GM12878 (cell line): ENCODE measurements around the gene CSMD2. TPM values are rescaled to one million over a fixed set of nuclear protein-coding genes. Genes with fewer than 3 reads are reported as not detected.

ENCODE experiments used
- ATAC-seq: fragments of 200-7000 bp; cut with Tn5 transposase; 3 replicates; pipeline ENCODE4 v1.9.1; 2020; ENCODE audit warnings: mild to moderate bottlenecking, moderate library complexity
- BruUV-seq: library from RNA; stranded (reverse); fragments of 400-500 nt; replicated peaks from 2 replicates; lab custom pipeline; 2021; lab: Mats Ljungman, UMichigan
- CTCF ChIA-PET: fragments of 300-600 bp; sonication (Branson Sonifier 250); formaldehyde crosslinking; extraction: SDS; loops from one replicate; lab custom pipeline; 2021; ENCODE audit warnings: inconsistent platforms; lab: Yijun Ruan, JAX
- POLR2A ChIA-PET: fragments of 350-600 bp; formaldehyde crosslinking; extraction: SDS; loops from one replicate; lab custom pipeline; 2021; ENCODE audit warnings: inconsistent platforms; lab: Charles Lee
- RAD21 ChIA-PET: fragments of 300-600 bp; sonication (Branson Sonifier 250); formaldehyde crosslinking; loops from one replicate; lab custom pipeline; 2023; ENCODE audit warnings: antibody characterized with exemption; ENCODE audit not compliant: unreplicated experiment; lab: Charles Lee
- SMC1A ChIA-PET: fragments of 300-600 bp; sonication (Branson Sonifier 250); formaldehyde crosslinking; loops from one replicate; lab custom pipeline; 2023; ENCODE audit not compliant: unreplicated experiment, uncharacterized antibody; lab: Charles Lee
- DNase-seq: peaks from one replicate; pipeline ENCODE4 v3.0.0-alpha.2; 2011; ENCODE audit warnings: low read depth, low spot score
- FAIRE-seq: peaks from 3 replicates; lab custom pipeline; 2011; peaks lifted over from hg19 to GRCh38; lab: Jason Lieb, UNC
- H2AFZ ChIP-seq: 2 replicates; pipeline ENCODE4 v1.6.0; 2011; ENCODE audit warnings: low read depth, low read length, control low read depth; ENCODE audit not compliant: control insufficient read depth
- H3K27ac ChIP-seq: 2 replicates; pipeline ENCODE4 v1.5.1; 2011; ENCODE audit warnings: control low read depth; ENCODE audit not compliant: control insufficient read depth, insufficient read depth
- H3K27me3 ChIP-seq, 2 experiments: replicated peaks in 1 of 2; 2 replicates each; pipeline versions ENCODE4 v1.6.0 to v1.6.1; 2011; ENCODE audit warnings: low read length in 1 of 2; ENCODE audit not compliant: control insufficient read depth in 2 of 2, insufficient read depth in 2 of 2
- H3K36me3 ChIP-seq, 2 experiments: 2 replicates each; pipeline ENCODE4 v1.5.1; 2011; ENCODE audit warnings: low read length in 1 of 2; ENCODE audit not compliant: control insufficient read depth in 2 of 2, insufficient read depth in 2 of 2
- H3K4me1 ChIP-seq: 2 replicates; pipeline ENCODE4 v1.6.1; 2011; ENCODE audit warnings: mild to moderate bottlenecking, low read length, moderate library complexity, mixed read lengths; ENCODE audit not compliant: control insufficient read depth, insufficient read depth
- H3K4me2 ChIP-seq: 2 replicates; pipeline ENCODE4 v1.6.0; 2011; ENCODE audit warnings: control low read depth; ENCODE audit not compliant: control insufficient read depth, insufficient read depth
- H3K4me3 ChIP-seq: fragments of 200-600 bp; sonication (generic); 2 replicates; pipeline ENCODE4 v1.5.1; 2016
- H3K79me2 ChIP-seq: 2 replicates; pipeline ENCODE4 v1.6.0; 2011; ENCODE audit warnings: low read length; ENCODE audit not compliant: control insufficient read depth, insufficient read depth
- H3K9ac ChIP-seq: 2 replicates; pipeline ENCODE4 v1.8.0; 2011; ENCODE audit warnings: low read length, control low read depth, mixed read lengths; ENCODE audit not compliant: control insufficient read depth, insufficient read depth
- H3K9me3 ChIP-seq: replicated peaks from 3 replicates; pipeline ENCODE4 v1.5.1; 2011; ENCODE audit warnings: mild to moderate bottlenecking, low read length; ENCODE audit not compliant: control insufficient read depth, insufficient read depth
- H4K20me1 ChIP-seq: 2 replicates; pipeline ENCODE4 v1.6.0; 2011; ENCODE audit not compliant: control insufficient read depth, insufficient read depth
- BCLAF1 ChIP-seq: fragments of 450-650 bp; IDR thresholded peaks from 2 replicates; pipeline ENCODE4 v1.6.1; 2017; ENCODE audit warnings: antibody characterized with exemption, mild to moderate bottlenecking, moderate library complexity
- CEBPZ ChIP-seq: fragments of 150-350 bp; IDR thresholded peaks from 2 replicates; pipeline ENCODE4 v1.6.1; 2016; ENCODE audit warnings: low read depth, low read length
- EGR1 ChIP-seq, 2 experiments: IDR thresholded peaks; 1 replicate in 1 of 2; 2 replicates in 1 of 2; pipeline ENCODE4 v1.6.1; 2011 to 2012; ENCODE audit warnings: low read depth in 2 of 2, low read length in 2 of 2, borderline replicate concordance in 1 of 2, mild to moderate bottlenecking in 1 of 2, moderate library complexity in 1 of 2
- MTA2 ChIP-seq: fragments of 450-650 bp; IDR thresholded peaks from 2 replicates; pipeline ENCODE4 v1.6.1; 2016; ENCODE audit warnings: low read depth, mild to moderate bottlenecking, moderate library complexity
- MYC ChIP-seq: IDR thresholded peaks from 2 replicates; pipeline ENCODE4 v1.6.1; 2011; ENCODE audit warnings: mild to moderate bottlenecking, low read length, moderate library complexity, inconsistent platforms; ENCODE audit not compliant: insufficient read depth, insufficient replicate concordance, insufficient read length, severe bottlenecking
- NBN ChIP-seq: fragments of 450-650 bp; IDR thresholded peaks from 2 replicates; pipeline ENCODE4 v1.6.1; 2016
- NR2C2 ChIP-seq: IDR thresholded peaks from 2 replicates; pipeline ENCODE4 v1.6.1; 2011; ENCODE audit warnings: borderline replicate concordance, low read depth; ENCODE audit not compliant: control insufficient read depth, insufficient read length
- NRF1 ChIP-seq: conservative IDR thresholded peaks from 2 replicates; pipeline ENCODE4 v1.6.1; 2011; ENCODE audit warnings: mild to moderate bottlenecking, low read depth, low read length, improper control_type of control experiment
- RBBP5 ChIP-seq: fragments of 200-600 bp; sonication (generic); conservative IDR thresholded peaks from 2 replicates; pipeline ENCODE4 v1.6.1; 2016
- SMC3 ChIP-seq: IDR thresholded peaks from 2 replicates; pipeline ENCODE4 v1.6.1; 2011; ENCODE audit warnings: low read length, improper control_type of control experiment, borderline replicate concordance
- SP1 ChIP-seq: IDR thresholded peaks from one replicate; pipeline ENCODE4 v1.6.1; 2011; ENCODE audit warnings: low read depth, low read length
- SREBF2 ChIP-seq: IDR thresholded peaks from 2 replicates; pipeline ENCODE4 v1.6.1; 2012; ENCODE audit warnings: mild to moderate bottlenecking, low read length
- SRF ChIP-seq, 2 experiments: IDR thresholded peaks; 2 replicates each; pipeline ENCODE4 v1.6.1; 2011; ENCODE audit warnings: low read depth in 2 of 2, low read length in 2 of 2, mild to moderate bottlenecking in 1 of 2, moderate library complexity in 1 of 2
- TARDBP ChIP-seq: IDR thresholded peaks from 2 replicates; pipeline ENCODE4 v1.6.1; 2016; ENCODE audit warnings: borderline replicate concordance
- YY1 ChIP-seq: IDR thresholded peaks from 2 replicates; pipeline ENCODE4 v1.6.1; 2011; ENCODE audit warnings: low read depth, mild to moderate bottlenecking, low read length
- ZBTB33 ChIP-seq: fragments of 450-650 bp; IDR thresholded peaks from 2 replicates; pipeline ENCODE4 v1.6.1; 2017; ENCODE audit warnings: mild to moderate bottlenecking
- WGBS: methylation state at CpG from one replicate; pipeline ENCODE4 v1.1.6; 2016; ENCODE audit warnings: low lambda C conversion rate; ENCODE audit not compliant: insufficient replicate concordance, insufficient coverage; ENCODE audit errors: missing lambda C conversion rate; 5-methylcytosine and 5-hydroxymethylcytosine counted together
- in situ Hi-C: fragments of 300-500 bp; cut with MboI; formaldehyde crosslinking; loops from 9 replicates; pipeline ENCODE4 v1.14.3; 2018; ENCODE audit warnings: mixed read lengths
- intact Hi-C: fragments of 100-400 bp; cut with micrococcal nuclease; formaldehyde crosslinking; loops from one replicate; pipeline ENCODE4 v1.14.2; 2022; ENCODE audit not compliant: unreplicated experiment
- polyA plus RNA-seq, 11 experiments: library from polyadenylated mRNA; depleted of rRNA in 4 of 11; unstranded in 6 of 11; stranded (reverse) in 5 of 11; fragments of >200 nt; fragmentation: Nextera tagmentation in 4 of 11; fragmentation: Illumina TruSeq in 1 of 11; extraction: Ambion mirVana in 4 of 11; extraction: Trizol in 1 of 11; gene quantifications; 1 replicate in 1 of 11; 2 replicates in 10 of 11; pipeline versions ENCODE4 v1.2.1 to v1.2.3, GENCODE V29; 2011 to 2016; ENCODE audit warnings: inconsistent platforms in 2 of 11, missing spikeins in 2 of 11, low read depth in 1 of 11
- total RNA-seq, 4 experiments: library from RNA; depleted of rRNA in 3 of 4; stranded (reverse); fragments of >200 nt in 3 of 4; fragmentation: Illumina TruSeq in 1 of 4; extraction: Trizol in 1 of 4; gene quantifications; 2 replicates each; pipeline versions ENCODE4 v1.2.1 to v1.2.3, GENCODE V29; 2013 to 2021

Gene CSMD2
- total and polyA plus RNA-seq, 10 of the 15 experiments (the other 5 are each of a cell fraction or from before 2014, with no cell fraction given): under 0.01 TPM; not detected in 9

GRCh38 chr1:34066166-34066565, 98.9 kb downstream of the CSMD2 start (continued):
- no peak for TF ChIP-seq MTA2
- no peak for TF ChIP-seq YY1
- no peak for TF ChIP-seq SMC3
- TF ChIP-seq SREBF2: no peak

- no peak for FAIRE-seq
- Histone ChIP-seq H3K79me2 (no peaks in the 10 kb centered on the region), H3K4me1 (no peaks in the 10 kb centered on the region), H2AFZ (no peak overlapping the region), H3K9me3 (no peaks in the 10 kb centered on the region), H3K36me3 (no peaks in the 10 kb centered on the region), H3K27me3 (no peaks in the 10 kb centered on the region; a peak in 1 of 4 replicates), H4K20me1 (no peaks in the 10 kb centered on the region), H3K4me2 (no peak overlapping the region), H3K9ac (no peak overlapping the region), H3K27ac (no peak overlapping the region), H3K4me3 (no peak overlapping the region)
- 14% methylated on average over 2 of the region's 2 CpGs for WGBS
- ATAC-seq: no peak
- ChIA-PET SMC1A (no interaction called here), RAD21 (no interaction called here), POLR2A (no interaction called here), CTCF (no interaction called here)
- in situ Hi-C loops (no loop called here), intact Hi-C loops (no loop called here)
- DNase-seq: no peak
- no TSS peak for BruUV-seq
- no peak for TF ChIP-seq ZBTB33
- TF ChIP-seq TARDBP: no peak
- no peak for TF ChIP-seq MYC
- no peak for TF ChIP-seq MTA2
- no peak for TF ChIP-seq EGR1 (IDR thresholded peaks at IDR 0.05; ENCODE audit: borderline replicate concordance in 1 of 2, low read depth in 2 of 2, low read length in 2 of 2)
- no peak for TF ChIP-seq NR2C2
- TF ChIP-seq BCLAF1: no peak
- no peak for TF ChIP-seq CEBPZ
- no peak for TF ChIP-seq NBN
- no peak for TF ChIP-seq RBBP5
- TF ChIP-seq NRF1: no peak
- TF ChIP-seq SP1: no peak
- no peak for TF ChIP-seq SRF (IDR thresholded peaks at IDR 0.05; ENCODE audit: low read depth in 2 of 2, low read length in 2 of 2)
Observed at GRCh38 chr1:34065498-34065897, 99.5 kb downstream of the CSMD2 start.
